GOT3 (cell line): ENCODE measurements around the gene ACSF3.

Experiments
- DNase-seq: peaks from one replicate; lab custom pipeline; 2025; ENCODE audit warnings: mixed read lengths; lab: John Stamatoyannopoulos, UW

The ACSF3 gene

DNA sequence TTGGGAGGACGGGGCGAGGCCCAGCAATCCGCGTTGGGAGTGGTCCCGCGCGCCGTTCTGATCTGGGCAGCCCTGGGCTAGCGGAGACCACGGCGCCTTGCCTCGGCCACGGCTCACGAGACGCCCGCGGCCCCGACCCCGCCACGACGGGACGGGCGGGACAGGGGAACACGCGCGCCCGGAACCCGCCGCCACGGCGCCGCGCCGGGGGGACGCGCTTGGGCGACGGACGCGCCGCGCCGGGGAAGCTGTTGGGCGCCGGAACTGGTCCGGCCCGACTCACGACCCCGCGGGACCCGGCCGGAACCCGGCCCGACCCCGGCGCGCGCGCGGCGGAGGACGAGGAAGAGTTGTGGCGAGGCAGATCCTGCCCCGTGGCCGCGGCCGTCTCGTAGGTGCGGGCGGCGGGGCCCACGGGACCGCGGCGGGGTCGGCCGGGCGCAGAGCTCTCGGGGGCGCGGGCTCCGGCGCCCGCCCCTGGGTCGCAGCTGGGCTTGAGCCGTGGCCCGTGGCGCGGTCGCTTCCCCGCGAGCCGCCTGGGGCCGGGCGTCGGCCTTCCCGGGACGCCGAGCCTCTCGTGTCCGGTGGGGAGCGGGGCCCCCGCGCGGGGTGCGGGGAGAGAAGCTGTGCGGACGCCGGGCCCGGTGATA is at the start of gene ACSF3:
ACSF3 (plus strand) TSS at position 251 of the 650 bp plus-strand sequence. CDS start 6,830 bp downstream, outside the sequence.
- DNase-seq: no peak

DNA sequence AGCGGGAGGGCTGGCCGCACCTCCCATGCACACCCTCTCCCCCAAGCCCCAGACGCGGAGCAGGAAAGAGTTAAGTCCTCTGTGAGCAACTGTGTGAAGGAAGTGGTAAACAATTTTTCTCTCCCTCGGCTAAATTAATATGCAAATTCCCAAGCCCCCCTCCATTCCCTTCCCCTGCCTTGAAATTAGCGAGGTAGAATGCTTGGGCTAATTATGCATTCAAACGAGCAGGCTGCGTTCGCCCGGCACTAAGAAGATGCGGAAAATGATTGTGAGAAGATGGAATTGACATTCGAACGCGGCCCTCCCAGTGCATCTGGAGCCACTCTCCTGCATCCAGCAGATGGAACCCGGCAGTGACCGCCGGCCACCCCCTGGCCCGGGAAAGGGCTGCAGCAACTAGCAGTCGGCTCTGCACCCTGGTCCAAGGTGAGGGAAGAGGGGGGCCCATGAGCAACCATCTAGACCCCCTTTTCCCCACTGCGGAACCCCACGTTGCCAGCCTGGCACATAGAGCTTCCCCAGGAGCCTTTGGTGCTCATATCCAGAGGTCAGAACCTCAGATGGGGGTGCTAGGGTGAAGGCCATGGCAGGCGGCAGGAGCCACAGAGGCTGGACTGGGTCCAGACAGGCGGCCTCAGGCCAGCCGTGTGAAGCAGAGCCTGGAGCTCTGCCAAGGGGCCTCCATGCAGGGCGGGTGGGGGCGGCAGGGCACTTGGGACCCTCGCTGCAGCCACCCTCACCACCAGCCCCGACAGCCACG is 49.1 kb upstream of the ACSF3 start:
- DNase-seq: no peak

DNA sequence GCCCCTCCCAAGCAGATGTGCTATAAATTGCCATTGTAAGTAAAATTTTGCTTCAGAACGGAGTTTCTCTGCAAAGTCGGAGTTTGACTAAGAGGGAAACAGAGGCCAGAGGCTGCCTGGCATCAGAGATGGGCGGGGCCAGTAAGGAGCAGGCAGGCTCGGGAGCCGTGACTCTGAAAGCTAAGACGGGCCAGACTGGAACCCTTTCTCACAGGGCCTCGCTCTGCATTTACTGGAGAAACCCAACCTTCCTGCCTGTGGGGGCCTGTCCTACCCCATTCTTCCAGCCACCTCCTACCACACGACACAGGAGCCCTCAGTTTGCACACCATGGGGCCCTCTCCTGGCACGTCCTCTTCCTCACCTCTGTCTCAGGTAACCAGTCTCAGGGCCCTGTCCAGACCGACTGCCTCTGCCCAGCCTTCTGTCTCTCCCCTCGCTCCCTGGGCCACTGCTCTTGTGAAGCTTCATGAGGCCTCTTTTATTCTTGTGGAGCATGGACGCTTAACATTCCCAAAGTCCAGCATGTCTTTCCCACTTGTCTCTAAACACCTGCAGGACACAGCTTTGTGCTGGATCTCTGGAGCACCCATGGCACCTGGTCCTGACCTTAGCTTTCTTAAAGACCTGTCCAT is 48.4 kb upstream of the ACSF3 start:
- DNase-seq: no peak

DNA sequence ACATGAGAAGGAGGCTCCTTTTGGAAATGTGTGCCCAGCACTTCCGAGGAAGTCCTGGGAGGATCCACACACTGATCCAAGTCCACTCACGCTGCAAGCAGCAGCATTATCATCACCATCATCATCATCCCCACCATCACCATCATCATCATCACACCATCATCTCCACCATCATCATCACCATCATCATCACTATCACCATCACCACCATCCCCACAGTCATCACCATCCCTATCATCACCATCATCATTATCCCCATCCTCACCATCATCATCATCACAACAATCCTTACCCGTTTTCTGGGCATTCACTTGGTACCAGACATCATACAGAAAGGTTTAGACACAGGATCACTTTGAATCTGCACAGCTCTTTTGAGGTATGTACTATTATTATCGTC is 47.8 kb upstream of the ACSF3 start:
- no peak for DNase-seq

- no peak for DNase-seq
These were observed 47.2 kb upstream of the ACSF3 start for GRCh38 chr16:89046491-89046890.

DNA sequence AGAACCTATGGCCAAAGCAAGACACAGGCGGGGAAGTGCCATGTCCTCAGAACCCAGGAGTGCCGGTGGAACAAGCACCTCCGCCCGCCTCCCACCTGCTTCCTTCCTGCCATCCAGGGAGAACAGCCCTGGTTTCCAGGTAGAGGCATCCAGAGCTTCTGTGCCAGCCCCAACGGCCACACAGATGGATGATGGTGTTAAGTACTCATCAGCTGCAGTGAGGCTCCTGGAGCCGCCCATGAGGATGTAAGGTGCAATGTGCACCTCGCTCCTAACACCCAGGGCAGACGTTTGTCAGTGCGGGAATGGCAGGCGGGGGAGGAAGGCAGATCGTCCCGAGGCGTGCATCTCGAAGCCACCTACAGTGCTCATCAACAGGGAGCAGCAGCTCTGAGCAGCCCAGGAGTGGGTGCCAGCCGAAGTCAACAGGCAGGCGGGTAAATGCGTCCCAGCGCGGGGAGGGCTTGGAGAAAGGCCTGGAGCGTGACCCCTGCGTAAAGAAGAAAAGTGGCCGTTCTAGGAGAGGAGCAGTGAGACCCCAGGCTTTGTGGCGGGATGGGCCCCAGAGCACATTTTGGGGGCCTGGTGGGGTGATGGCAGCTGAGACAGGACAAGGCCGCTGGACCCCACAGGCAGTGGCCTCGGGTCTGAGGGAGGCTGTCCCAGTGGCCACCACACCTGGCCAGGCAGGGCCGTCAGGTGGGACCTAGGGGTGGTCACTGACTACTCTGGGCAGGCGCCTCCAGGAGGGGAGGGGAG is 46.1 kb upstream of the ACSF3 start:
- DNase-seq: no peak

DNA sequence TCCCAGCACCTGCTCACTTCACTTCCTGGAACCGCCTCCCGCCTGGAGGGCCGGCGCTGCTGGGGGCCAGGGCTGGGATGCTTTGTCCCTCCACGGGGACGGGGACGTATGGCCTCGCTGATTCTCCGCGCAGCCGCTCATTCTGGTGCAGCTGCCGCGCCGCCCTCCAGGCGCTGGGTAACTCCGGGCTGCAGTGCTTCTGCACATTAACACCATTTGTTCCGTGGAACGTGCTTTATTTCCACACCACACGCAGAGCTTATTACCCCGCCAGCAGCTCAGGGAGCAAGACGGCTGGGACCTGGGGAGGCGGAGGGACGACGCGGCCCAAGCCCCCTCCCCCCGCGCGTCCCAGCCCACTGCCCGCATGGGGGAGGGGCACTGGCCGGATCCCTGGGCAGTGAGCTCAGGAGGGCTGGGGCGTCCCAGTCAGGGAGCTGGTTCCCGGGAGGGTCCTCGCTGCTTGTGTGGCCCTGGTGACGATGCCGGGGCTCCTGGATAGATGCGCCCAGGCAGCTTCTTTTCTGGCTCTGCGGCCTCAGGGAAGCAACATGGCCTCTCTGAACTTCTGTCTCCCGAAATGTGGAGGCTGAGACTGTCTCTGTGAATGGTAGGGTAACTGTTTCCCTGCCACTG is 45.4 kb upstream of the ACSF3 start:
- DNase-seq: no peak

GRCh38 chr16:89048871-89049422 is 44.7 kb upstream of the ACSF3 start:
- DNase-seq: no peak

GRCh38 chr16:89049484-89050118 is 44.1 kb upstream of the ACSF3 start:
- DNase-seq: no peak

- DNase-seq: no peak
These were observed 43.4 kb upstream of the ACSF3 start for GRCh38 chr16:89050119-89050867.

- no peak for DNase-seq
These were observed 42.8 kb upstream of the ACSF3 start for GRCh38 chr16:89050868-89051311.

DNA sequence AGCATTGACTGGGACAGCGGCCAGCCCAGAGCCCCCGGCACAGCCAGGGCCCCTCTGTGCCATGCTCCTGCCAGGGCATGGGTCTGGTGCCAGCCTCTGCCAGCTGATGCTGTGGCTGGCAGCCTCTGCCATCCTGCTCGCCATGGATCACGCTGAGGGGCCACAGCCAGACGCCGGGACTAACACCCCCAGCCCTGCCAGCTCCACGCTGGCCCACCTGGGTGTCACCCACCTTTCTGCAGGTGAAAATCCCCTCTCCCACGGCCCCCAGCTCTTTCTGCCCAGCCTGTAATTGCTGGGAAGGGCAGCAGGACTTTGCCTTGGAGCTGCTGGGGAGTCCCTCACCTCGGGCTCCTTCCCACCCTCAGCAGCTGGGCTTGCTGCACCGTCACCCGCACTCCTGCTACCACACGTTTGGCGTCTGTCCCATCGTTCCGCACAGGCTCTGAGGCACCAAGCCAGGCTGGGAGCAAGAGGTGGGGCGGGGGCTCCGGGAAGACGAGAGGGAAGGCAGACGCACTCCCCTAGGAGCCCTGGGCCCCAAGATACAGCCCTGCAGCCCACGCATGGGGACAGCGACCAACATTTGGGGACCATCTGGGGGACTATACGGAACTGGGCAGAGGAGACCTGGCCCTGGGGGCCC is 42.0 kb upstream of the ACSF3 start:
- DNase-seq: no peak

DNA sequence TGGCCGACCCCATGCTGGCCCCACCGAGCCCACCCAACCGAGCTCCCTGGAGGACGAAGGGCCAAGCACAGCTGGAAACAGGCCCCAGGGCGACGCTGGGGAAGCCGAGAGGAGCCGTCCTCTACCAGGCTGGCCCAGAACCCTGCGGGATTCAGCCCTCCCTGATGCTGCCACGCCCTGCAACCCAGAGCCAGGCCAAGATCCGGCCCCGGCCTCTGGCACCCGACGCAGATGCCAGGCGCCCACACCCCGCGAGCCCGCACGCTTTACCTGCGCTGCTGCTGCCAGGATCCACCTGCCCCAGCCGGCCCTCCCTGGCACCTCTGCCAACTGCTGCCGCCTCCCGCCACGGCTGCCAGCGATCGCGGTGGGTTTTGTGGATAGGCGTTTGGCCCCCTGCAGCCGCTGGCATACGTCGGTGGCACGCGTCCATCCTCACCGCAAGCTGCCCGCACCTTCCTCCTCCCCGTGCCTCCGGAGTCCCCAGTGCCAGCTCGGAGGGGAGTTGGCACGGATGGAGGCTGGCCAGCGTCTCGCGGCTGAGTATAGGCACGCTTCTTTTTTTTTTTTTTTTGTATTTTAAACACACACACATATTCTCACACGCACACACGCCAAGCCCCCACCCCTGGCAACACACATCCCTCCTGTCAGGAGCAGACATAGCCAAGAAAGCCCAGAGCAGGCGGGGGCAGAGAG is 41.3 kb upstream of the ACSF3 start:
- DNase-seq: no peak

DNA sequence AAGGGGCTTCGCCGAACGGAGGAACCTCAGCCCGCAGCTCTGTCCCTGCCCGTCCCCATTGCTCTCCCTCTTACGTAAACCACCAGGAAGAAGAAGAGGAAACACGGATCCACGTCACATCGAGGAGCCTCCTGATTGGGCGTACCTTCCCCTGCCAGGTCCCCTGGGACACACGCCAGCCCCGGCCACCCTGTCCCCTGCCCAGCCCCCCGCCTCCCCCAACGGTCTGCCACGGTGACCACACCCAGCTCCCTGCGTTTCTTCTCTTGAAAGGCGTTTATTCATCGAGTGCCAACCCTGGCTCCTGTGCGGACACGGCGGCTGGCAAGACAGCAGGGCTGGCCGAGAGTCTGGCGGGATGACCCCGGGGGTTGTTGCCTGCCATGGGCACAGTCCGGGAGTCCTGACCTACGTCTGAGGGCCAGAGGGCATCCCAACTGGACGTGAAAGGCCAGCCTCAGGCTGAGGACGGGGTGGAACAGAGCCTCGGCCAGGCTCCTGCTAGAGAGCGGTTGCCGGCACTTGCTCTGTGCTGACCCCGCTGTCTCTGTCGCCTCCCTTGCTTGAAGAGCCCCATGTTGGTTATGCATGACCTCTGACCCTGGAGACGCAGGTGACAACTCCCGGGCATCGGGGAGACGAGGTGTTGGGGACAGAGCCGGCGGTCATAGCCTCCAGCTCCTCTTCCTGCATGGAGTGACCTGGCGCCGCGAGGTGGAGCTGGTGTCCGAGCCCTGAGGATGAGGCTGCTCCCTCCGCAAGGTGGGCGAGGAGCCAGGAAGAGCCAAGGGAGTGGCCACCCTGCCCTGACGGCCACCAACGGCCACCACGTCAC is 40.5 kb upstream of the ACSF3 start:
- no peak for DNase-seq

DNA sequence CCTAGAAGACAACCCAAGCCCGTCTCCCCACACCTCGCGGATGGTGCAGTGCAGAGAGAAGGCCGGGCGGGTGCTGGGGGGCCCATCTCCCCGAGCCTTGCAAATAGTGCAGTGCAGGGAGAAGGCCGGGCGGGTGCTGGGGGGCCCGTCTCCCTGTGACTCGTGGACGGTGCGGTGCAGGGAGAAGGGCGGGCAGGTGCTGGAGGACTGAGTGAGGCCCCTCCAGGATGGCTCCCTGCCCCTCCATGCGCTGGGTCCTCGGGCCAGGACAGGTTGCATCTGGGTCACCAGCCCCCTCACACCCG is 40.0 kb upstream of the ACSF3 start:
- DNase-seq: no peak

DNA sequence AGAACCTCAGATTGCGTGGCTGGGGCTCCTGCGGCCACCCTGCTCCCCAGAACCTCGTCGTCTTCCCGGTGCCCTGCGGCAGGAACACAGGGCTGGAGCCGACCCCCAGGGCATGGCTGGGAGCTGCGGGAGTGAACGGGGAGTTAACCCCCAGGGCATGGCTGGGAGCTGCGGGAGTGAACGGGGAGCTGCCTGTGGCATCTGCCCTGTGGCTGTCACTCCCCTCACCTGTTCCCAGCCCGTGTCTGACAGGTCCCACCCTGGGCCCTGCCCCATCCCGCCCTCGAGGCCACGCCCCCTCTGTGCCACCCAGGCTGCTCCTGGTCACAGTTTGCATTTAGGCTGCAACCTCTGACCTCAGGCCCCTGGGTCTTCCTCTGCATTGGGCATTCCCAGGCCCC is 39.4 kb upstream of the ACSF3 start:
- DNase-seq: no peak

GRCh38 chr16:89054714-89055113 is 38.9 kb upstream of the ACSF3 start:
- no peak for DNase-seq

DNA sequence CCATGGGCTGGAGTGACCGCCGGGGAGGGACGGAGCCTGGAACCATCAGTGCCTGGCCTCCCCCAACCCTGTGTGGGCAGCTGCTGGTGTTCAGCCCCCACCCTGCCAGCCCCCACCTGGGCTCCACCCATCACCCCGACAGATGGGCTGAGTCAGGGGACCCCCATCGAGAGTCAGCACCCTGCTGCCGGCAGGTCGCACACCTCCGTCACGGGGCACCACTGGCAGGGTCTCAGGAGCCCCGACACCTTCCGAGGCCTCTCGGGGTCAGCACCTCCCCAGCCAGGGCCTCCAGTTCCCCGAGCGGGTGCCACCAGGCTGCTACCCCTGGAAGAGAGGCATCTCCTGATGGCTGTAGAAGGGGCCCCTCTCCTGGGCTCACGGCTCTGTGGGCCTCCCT is 38.3 kb upstream of the ACSF3 start:
- DNase-seq: no peak
